Left ventricle myocardium superior (tissue), 1 donor: Measurements from ENCODE around the gene FBXL20. TPM values are rescaled to one million over a fixed set of nuclear protein-coding genes. Genes with fewer than 3 reads are reported as not detected.
"Not testable (repeated sequence)": the region's sequence is repeated elsewhere in the genome, so short reads cannot be mapped to it uniquely, and the experiment has no call there.

ENCODE experiments used
- ATAC-seq: fragments of 200-7000 bp; cut with Tn5 transposase; one replicate; pipeline ENCODE4 v1.9.1; 2020; ENCODE audit warnings: mild to moderate bottlenecking, moderate library complexity
- DNase-seq: peaks from one replicate; pipeline ENCODE4 v3.0.0-alpha.2; 2020
- intact Hi-C: fragments of 100-400 bp; cut with micrococcal nuclease; formaldehyde crosslinking; loops from one replicate; pipeline ENCODE4 v1.11.0; 2022
- long read RNA-seq: library from polyadenylated mRNA; unstranded; transcript quantifications from one replicate; pipeline ENCODE4 v2.0.0, GENCODE V29; 2021
- total RNA-seq: library from RNA; stranded (reverse); fragmentation: NEBNext Ultra II Directional; extraction: Animal tissue kit (Norgen Biotek cat#: 25700); gene quantifications from one replicate; pipeline ENCODE4 v1.2.1, GENCODE V29; 2021
- donor health status: DM: no; HTN: yes; CAD: no; lungs with severe emphysema.

The FBXL20 gene, protein sequence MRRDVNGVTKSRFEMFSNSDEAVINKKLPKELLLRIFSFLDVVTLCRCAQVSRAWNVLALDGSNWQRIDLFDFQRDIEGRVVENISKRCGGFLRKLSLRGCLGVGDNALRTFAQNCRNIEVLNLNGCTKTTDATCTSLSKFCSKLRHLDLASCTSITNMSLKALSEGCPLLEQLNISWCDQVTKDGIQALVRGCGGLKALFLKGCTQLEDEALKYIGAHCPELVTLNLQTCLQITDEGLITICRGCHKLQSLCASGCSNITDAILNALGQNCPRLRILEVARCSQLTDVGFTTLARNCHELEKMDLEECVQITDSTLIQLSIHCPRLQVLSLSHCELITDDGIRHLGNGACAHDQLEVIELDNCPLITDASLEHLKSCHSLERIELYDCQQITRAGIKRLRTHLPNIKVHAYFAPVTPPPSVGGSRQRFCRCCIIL
- total RNA-seq: 13.4 TPM
- long read RNA-seq, full-length matches to known transcripts: 9 of 17 reads
- long read RNA-seq, partial matches to known transcripts: 0 of 17 reads
- long read RNA-seq, other reads (novel, unspliced or antisense): 8 of 17 reads

DNA sequence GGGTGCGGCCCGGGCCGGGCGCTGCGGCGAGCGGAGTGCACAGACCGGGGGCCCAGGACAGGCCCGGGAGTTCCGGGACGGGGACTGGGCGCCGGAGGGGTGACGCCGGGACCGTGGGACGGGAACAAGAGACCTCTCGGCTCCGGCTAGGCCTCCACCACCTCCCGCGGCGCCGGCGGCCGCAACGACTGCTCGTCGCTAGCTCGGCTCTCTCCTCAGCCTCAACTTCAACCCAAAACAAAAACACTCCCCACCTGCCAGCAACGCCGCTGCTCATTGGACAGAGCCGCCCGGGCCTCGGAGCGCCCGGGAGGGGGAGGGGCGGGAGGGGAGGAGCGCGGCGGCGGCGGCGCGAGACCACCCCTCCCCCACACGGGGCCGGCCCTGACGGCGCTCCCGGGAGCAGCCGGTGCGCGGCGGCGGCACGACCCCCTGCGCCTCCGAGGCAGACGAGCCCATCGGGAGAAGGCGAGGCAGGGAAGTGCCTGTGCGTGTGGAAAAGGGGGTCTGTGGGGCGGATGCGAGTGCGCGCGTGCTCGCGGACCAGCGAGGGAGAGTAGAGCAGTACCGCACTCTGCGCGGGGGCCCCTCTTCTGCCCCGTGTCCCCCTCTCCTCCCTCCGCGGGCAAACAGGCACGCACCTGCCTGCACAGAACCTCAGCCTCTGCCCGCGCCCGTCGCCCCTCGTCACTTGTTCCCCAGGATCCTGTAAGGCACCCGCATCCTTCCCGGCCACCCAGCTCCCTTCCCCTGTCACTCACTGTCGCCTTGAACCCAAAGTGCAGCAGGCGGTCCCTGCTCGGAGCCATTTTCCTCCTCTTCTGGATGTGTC, at the start of gene FBXL20:
FBXL20 (minus strand) TSS at position 215 of the 832 bp plus-strand sequence. CDS start 224 bp downstream, outside the sequence.
- peak; percentile 97 for DNase-seq
- peak; percentile 95 for ATAC-seq
- intact Hi-C loops: no loop called here

DNA sequence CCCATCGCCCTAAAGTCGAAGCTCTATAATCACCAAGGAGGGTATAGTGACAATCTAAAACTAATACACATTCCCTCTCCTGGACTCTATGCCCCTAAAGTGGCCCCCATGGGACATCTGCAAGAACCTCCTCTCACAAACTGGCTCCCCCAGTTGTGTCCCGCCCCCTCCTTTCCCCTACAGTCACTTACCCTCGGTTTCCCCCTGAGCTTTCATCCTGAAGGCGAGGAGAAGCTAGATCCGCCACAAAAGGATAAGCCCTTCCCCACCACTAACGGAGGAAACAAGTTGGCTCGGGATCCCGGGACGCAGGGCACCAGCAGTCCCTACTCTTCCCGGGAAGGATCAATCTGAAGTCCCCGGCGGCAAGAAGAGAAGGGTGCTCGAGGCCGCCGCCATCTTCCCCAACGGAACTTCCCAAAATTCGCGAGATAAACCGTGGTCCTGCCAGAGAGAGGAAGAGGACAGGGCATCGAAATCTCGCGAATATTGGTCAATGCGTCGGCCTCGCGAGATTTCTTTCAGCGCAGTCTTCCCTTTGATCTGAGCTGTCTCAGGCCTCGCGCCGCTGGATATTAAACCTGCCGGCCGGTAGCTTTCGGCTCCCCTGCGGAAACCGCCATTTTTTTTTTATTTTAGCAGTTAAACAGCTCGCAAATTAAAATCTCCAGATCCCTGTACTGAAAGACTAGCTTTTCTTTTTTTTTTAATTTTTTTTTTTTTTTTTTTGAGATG, 49.6 kb upstream of the FBXL20 start, which contains the start of gene MED1:
MED1 (minus strand) TSS at position 417 of the 735 bp plus-strand sequence; CDS start at position 216, 201 bp downstream.
- DNase-seq (peak; percentile 95), ATAC-seq (peak; percentile 98)
- intact Hi-C loops: no loop called here

DNA sequence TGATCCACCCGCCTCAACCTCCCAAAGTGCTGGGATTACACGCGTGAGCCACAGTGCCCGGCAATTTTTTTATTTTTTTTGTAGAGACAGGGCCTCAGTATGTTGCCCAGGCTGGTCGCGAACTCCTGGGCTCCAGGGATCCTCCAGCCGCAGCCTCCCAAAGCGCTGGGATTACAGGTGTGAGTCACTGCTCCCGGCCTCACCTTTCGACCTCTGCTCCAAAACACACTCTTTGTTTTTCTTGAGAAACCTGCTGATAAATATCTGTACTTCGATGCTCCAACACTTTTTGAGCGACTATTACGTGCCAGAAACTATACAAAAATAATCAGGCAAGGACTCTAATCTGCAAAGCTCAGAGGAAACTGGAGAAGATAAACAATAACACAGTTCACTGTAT, 48.6 kb upstream of the FBXL20 start:
- intact Hi-C loops: no loop called here
- DNase-seq (no peak), ATAC-seq (no peak)

DNA sequence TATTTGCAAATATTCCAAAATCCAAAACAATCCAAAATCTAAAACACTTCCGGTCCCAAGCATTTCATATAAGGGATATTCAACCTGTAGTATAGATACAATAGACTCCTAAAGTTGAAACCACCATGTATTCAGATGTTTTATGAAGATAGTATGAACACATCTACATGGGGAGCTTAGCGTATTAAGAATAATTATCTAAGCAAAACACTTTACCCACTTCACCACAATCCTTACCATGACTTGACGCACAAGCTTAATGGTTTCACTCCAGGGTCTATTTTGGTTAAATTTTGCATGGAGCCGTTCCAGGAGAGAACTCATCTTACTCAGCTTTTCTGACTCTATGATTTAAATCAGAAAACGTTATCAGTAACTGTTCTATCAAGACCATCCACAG, 46.1 kb upstream of the FBXL20 start:
- DNase-seq (no peak), ATAC-seq (no peak)
- intact Hi-C loops: no loop called here

DNA sequence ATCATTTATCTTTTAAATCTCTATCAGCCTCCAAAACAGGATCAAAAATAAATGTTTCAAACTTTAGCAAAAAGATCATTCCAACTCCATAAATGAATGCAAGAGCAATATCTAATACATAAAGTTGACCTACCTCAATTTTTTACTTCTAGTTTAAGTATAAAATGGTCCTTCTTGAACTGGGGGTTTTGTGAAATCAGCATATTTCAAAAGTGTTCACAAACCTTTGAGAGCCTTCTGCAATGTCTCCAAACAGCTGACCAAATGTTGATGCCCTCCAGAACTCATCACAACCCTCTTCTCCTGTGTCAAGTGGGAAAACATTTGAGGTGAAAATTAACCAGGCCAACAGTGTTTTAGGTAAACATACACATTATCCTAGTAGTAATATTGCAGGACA, 41.9 kb upstream of the FBXL20 start:
- no peak for DNase-seq
- intact Hi-C loops: no loop called here
- ATAC-seq: no peak

DNA sequence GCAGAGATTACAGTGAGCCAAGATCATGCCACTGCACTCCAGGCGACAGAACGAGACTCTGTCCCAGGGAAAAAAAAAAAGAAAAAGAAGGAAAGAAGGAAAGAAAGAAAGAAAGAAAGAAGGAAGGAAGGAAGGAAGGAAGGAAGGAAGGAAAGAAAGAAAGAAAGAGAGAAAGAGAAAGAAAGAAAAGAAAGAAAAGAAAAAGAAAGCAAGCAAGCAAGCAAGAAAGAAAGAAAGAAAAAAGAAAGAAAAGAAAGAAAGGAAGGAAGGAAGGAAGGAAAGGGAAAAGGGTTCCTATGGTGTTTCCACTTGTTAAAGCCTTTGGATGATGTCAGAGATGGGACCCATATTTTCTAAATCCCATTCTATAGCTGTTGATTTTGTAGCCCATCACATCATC, 38.4 kb upstream of the FBXL20 start:
- ATAC-seq, DNase-seq, intact Hi-C loops: not testable (repeated sequence)

DNA sequence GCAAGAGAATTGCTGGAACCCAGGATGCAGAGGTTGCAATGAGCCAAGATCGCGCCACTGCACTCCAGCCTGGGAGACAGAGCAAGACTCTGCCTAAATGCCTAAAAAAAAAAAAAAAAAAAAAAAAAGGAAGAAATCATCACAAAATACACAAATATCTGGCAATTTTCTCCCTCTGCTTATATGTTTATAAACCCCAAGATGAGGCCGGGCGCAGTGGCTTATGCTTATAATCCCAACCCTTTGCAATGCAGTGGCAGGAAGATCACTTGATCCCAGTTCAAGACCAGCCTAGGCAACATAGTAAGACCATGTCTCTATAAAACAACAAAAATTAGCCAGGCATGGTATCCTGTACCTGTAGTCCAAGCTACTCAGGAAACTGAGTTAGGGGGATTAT, 28.2 kb upstream of the FBXL20 start:
- DNase-seq (no peak), ATAC-seq (no peak)
- intact Hi-C loops: no loop called here

DNA sequence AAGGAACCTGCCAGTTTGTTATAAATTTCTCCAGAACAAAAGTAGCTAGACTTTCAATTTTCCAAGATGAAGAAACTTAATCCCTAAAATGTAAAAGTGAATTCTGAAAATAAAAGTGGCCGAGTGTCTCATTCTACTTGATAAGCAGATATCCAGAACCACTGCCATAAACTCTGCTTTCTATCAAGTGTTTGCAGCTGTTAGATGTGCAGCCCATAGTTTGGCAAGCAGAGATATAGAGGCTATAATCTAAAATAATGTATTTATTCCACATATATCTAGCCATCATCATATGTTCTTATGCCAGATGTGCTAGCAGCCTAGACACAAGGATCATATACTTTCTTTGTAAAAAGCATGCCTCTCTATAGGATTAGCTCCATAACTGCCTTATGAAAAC, 14.7 kb upstream of the FBXL20 start:
- no peak for DNase-seq
- intact Hi-C loops: no loop called here
- no peak for ATAC-seq

DNA sequence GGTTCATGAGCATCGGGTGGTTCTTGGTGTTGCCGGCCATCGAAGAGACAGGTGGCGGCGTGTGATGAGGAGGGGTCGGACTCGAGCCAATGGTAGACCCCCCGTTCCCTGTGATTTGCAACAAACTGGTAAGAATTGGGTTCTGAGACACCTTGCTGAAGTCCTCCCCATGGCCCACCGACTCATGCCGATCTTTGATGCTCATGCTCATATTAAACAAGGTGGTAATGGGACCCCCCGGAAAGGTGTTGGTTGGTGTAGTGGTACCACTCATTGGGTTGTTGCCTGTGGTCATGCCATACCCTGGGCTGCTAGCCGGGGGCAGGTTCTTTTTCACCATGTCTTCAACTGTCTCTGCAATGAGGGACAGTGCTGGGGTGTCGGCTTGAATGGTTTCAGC, 8.9 kb upstream of the FBXL20 start:
- intact Hi-C loops: no loop called here
- no peak for DNase-seq
- ATAC-seq: no peak

DNA sequence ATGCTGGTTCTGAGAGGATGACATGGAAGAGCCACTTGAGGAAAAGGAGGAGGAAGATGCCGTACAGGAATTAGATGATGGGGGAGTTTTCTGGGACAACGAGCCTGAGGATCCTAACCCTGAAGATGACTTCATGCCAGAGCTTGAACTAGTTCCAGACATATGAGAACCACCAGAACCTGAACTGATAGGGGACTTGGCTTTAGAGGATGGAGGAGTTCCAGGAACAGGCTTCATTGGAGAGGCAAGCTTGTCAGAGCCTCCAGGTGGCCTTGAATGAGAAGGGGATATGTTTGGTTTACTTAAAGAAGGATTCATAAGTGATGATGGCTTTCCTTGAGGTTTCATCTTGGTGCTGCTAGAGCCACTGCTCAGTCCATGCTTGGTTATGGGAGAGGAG, 6.9 kb upstream of the FBXL20 start:
- ATAC-seq (peak; percentile 85), DNase-seq (no peak)
- intact Hi-C loops: no loop called here

DNA sequence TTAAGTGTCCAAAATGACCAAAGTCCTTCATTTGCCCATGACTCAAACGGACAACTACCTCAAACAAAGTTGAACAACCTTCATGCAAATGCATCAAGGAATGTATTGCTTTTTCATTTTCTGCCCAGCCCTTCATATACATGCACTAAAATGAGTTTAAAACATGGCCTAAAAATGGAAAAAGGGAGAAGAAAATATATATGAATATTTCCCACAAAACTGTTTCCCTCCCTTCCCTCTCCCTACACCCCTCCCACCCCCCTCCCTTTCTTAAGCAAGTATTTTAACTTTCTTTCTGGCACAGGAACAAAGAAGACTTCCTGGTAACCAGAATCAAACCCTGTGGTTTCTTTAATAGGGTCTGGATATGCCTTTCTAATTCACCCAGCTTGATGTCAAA, 5.5 kb upstream of the FBXL20 start:
- DNase-seq (no peak), ATAC-seq (no peak)
- intact Hi-C loops: no loop called here

DNA sequence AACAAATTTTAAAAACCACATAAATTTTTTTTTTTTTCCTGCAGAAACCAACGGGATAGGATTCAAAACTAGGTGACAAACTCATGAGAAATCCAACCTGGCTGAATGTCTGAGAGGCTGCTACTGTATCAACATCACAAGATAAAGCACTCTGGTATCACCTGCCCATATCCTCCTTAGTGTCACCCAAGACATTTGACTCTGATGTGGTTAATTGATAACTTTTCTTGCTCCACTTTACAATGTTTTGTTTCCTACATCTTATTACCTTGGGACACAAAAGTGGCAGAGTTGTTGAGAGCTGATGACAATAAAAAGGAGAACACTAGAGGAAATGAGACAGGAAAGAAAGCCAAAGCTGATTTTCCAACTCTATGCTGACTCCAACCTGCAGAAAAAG, 4.0 kb upstream of the FBXL20 start:
- DNase-seq: no peak
- ATAC-seq: no peak
- intact Hi-C loops: no loop called here

DNA sequence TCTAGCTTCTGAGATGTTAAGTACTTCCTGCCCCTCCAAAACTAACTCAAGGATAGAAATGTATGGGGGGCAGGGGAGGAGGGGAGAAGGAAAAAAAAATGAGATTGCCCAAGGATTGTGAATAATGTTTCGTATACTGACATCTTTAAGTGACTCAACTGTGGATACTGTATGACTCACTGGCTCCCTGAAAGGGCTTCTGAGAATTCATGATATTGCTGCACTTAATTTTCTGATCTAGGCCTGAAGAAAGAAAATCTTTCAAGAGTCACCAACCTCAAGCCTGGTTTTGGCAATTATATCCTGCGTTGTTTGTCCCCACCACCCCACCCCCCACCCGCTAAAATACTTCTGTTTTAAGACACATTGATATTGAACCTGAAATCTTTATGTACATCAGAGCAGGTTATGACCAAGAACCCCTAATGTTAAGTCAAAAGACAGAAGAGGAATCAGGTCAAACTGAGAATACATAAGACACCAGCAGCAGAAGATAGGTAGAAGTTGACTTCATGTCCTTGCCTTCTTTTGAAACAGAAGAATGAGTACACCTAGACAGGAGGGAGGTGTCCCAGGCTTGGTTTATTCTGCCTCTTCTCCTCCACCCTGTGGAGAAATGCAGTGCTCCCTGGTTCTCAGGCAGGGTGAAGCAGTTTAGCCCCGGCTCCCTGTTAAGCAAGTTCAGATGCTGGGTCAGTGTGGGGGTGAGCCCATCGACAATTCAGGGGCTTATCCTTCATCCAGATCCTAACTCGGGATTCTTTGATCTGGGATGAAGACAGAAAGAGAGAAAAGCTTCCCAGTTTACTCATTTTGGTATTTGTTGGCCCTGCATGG, 3.3 kb upstream of the FBXL20 start:
- ATAC-seq (no peak), DNase-seq (no peak)
- intact Hi-C loops: no loop called here

DNA sequence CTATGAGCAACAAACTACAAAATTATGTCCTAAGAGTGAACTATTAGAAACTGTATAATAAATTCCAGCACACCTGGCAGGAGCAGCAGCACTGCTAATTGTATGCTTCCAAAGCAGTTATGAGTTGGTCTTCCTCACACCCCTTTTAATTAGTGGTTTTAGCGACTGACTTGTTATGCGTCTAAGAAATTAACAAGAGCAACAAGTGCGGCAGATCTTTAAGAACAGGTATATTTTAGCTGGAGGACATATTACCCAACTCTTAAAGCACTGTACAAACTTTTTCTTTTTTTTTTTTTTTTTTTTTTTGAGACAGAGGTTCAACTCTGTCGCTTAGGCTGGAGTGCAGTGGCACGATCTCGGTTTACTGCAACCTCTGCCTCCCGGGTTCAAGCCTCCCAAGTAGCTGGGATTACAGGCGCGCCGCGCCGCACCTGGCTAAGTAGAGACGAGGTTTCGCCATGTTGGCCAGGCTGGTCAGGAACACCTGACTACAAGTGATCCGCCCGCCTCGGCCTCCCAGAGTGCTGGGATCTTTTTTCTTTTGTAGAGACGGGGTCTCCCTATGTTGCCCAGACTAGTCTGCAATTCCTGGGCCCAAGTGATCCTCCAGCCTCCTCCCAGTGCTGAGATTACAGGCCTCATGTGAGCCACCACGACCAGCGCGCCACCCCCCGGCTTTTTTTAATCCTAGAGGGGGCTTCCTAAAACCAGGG, 1.6 kb upstream of the FBXL20 start:
- no peak for ATAC-seq
- no peak for DNase-seq
- intact Hi-C loops: no loop called here

DNA sequence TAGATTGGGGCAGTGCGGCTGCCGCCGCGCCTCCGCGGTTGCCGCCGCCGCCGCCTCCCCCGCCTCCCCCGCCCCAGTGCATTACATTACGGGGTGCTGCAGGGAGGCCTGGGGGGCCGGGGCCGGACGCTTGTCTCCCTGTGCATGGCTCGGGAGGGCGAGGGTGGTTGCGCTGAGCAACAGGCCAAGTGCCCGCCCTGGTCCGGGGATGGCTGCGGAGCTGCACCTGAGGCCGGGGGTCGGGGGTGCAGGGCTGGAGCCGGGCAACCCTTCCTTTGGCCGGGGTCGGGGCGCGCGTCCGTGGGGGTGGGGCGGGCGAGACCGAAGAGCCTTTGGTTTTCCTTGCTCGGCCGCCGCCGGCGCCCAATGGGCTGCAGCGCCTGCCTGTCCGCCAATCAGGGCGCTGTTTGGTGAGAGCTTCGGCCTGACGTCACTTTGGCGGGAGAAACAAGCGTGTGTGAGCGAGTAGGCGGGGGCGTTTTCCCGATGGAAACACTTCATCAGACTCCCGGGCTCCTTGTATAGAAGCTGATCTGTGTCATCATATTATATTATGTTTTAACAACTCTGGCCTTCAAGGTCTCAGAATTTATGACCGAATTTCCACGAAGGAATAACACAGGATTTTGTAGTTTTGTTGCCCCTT, 941 bp upstream of the FBXL20 start:
- ATAC-seq (peak; percentile 90), DNase-seq (peak; percentile 96)
- intact Hi-C loops: no loop called here

DNA sequence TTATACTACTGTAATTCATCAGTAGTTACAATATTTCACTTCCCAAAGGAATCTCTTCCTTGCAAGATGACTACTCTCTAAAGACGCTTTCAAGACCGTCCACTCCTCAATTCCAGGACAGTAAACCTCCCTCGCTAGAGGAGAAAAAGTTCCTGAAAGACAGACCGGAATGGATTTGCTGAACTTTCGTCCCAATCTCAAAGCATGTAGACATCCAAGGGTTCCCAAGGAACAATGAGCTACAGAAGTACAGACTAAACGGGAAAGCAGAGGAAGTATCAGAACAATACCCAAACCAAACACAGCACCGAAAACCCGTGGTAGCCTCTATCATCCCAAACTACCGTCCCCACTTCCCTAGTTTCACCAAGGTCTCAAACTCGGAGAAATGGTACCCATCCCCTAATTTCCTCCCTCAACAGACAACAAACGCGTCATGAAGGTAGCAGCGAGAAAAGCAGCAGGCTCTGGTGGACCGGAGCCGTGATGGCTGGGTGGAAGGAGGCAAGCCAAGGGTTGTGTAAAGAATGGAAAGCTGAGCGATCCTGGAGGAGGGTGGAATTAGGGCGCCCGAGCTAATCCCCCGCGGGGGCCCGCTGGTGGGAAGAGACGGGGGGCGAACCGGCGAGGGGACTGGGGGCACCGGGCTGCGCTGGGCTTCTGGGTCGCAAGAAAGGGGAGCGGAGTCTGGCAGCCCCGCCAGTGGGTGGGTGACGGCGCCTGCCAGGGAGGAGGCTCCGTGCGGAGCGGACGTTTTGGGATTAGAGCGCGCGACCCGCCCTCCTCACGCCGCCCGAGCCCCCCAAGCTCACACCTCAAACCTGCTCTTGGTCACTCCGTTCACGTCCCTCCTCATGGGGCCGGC, 647 bp downstream of the FBXL20 start:
- intact Hi-C loops: no loop called here
- DNase-seq: no peak
- ATAC-seq: peak; percentile 16
